Measurements from ENCODE around the gene KIRREL3.

DNA sequence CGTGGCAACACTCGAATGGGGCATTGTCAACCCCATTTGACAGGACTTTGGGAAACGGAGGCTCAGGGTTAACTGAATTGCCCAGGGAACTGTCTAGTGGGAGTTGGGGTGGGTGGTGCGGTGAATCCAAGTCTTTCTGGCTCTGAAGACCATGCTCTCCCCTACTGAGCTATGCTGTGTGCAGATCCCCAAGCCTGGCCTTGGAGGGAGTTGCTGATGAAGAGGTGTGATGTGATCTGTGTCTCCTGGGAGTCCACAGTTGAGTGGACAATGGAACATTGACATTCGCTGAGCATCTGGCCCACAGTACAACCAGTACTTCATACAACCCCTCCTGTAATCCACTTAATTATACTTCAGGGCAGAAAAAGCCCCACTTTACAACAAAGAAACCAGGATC, 472.9 kb downstream of the KIRREL3 start:
- TF ChIP-seq, protein P1, sequence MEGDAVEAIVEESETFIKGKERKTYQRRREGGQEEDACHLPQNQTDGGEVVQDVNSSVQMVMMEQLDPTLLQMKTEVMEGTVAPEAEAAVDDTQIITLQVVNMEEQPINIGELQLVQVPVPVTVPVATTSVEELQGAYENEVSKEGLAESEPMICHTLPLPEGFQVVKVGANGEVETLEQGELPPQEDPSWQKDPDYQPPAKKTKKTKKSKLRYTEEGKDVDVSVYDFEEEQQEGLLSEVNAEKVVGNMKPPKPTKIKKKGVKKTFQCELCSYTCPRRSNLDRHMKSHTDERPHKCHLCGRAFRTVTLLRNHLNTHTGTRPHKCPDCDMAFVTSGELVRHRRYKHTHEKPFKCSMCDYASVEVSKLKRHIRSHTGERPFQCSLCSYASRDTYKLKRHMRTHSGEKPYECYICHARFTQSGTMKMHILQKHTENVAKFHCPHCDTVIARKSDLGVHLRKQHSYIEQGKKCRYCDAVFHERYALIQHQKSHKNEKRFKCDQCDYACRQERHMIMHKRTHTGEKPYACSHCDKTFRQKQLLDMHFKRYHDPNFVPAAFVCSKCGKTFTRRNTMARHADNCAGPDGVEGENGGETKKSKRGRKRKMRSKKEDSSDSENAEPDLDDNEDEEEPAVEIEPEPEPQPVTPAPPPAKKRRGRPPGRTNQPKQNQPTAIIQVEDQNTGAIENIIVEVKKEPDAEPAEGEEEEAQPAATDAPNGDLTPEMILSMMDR (optimal IDR thresholded peaks at IDR 0.05 in 1 of 3, IDR thresholded peaks at IDR 0.05 in 1 of 3, conservative IDR thresholded peaks at IDR 0.05 in 1 of 3; ENCODE audit: extremely low read depth in 1 of 3, insufficient read depth in 2 of 3, low read length in 3 of 3): no peak
- TF ChIP-seq EZH2 (IDR thresholded peaks at IDR 0.05; ENCODE audit: low read length): no peak
